ENCODE results near the gene SLC9A9. TPM values are rescaled to one million over a fixed set of nuclear protein-coding genes. Genes with fewer than 3 reads are reported as not detected.

SLC9A9 gene
- total RNA-seq, 2 experiments from 2014 or later, result 12.2 TPM

- no peak overlapping the region for H3K27ac Mint-ChIP-seq
- no peak for TF ChIP-seq CTCF (IDR thresholded peaks at IDR 0.05)
- H3K4me3 Mint-ChIP-seq, result no peak overlapping the region
- Histone ChIP-seq H3K9me3 (ENCODE audit: control insufficient read depth in 1 of 2, insufficient read depth in 1 of 2, low read length in 2 of 2) (no peaks in the 10 kb centered on the region), H3K27ac (ENCODE audit: low read depth in 1 of 2, low read length in 2 of 2) (no peak overlapping the region), H3K4me3 (ENCODE audit: low read length) (no peak overlapping the region), H3K36me3 (ENCODE audit: insufficient read depth, low read length) (peaks cover 24% of the 10 kb centered on the region), H3K4me1 (ENCODE audit: insufficient read depth, low read length) (no peaks in the 10 kb centered on the region), H3K27me3 (ENCODE audit: control insufficient read depth in 1 of 2, insufficient read depth in 2 of 2, low read length in 2 of 2) (no peaks in the 10 kb centered on the region)
- ChIA-PET CTCF (no interaction called here), POLR2A (no interaction called here)
- H3K36me3 Mint-ChIP-seq (ENCODE audit: low read depth), result peaks cover 43% of the 10 kb centered on the region
- no peak for DNase-seq
- ATAC-seq (ENCODE audit: poor library complexity), result no peak
- H3K9me3 Mint-ChIP-seq, result no peaks in the 10 kb centered on the region
- H3K27me3 Mint-ChIP-seq, result no peaks in the 10 kb centered on the region
- H3K4me1 Mint-ChIP-seq (ENCODE audit: low read depth), result no peaks in the 10 kb centered on the region
- intact Hi-C loops (cut with DNase I, micrococcal nuclease), result no loop called here
Observed at GRCh38 chr3:143654906-143655305, 193.4 kb downstream of the SLC9A9 start.

- no peaks in the 10 kb centered on the region for H3K9me3 ChIP-seq (ENCODE audit: control insufficient read depth in 1 of 2, insufficient read depth in 1 of 2, low read length in 2 of 2)
- ATAC-seq (ENCODE audit: poor library complexity) (no peak), DNase-seq (no peak)
- Mint-ChIP-seq H3K27me3 (no peaks in the 10 kb centered on the region), H3K4me1 (ENCODE audit: low read depth) (no peaks in the 10 kb centered on the region), H3K9me3 (no peaks in the 10 kb centered on the region), H3K4me3 (no peak overlapping the region), H3K36me3 (ENCODE audit: low read depth) (peaks cover 45% of the 10 kb centered on the region), H3K27ac (no peak overlapping the region)
- no peak overlapping the region for H3K27ac ChIP-seq (ENCODE audit: low read depth in 1 of 2, low read length in 2 of 2)
- ChIA-PET CTCF (no interaction called here), POLR2A (no interaction called here)
- peaks cover 25% of the 10 kb centered on the region for H3K36me3 ChIP-seq (ENCODE audit: insufficient read depth, low read length)
- H3K27me3 ChIP-seq (ENCODE audit: control insufficient read depth in 1 of 2, insufficient read depth in 2 of 2, low read length in 2 of 2), result no peaks in the 10 kb centered on the region
- no peak overlapping the region for H3K4me3 ChIP-seq (ENCODE audit: low read length)
- intact Hi-C loops (cut with DNase I, micrococcal nuclease), result no loop called here
- H3K4me1 ChIP-seq (ENCODE audit: insufficient read depth, low read length), result no peaks in the 10 kb centered on the region
- no peak for TF ChIP-seq CTCF (IDR thresholded peaks at IDR 0.05)
Observed at GRCh38 chr3:143653935-143654334, 194.3 kb downstream of the SLC9A9 start.

- no peak for DNase-seq
- Histone ChIP-seq H3K36me3 (ENCODE audit: insufficient read depth, low read length) (peaks cover 25% of the 10 kb centered on the region), H3K27me3 (ENCODE audit: control insufficient read depth in 1 of 2, insufficient read depth in 2 of 2, low read length in 2 of 2) (no peaks in the 10 kb centered on the region), H3K9me3 (ENCODE audit: control insufficient read depth in 1 of 2, insufficient read depth in 1 of 2, low read length in 2 of 2) (no peaks in the 10 kb centered on the region), H3K27ac (ENCODE audit: low read depth in 1 of 2, low read length in 2 of 2) (no peak overlapping the region), H3K4me1 (ENCODE audit: insufficient read depth, low read length) (no peaks in the 10 kb centered on the region), H3K4me3 (ENCODE audit: low read length) (no peak overlapping the region)
- no peak for ATAC-seq (ENCODE audit: poor library complexity)
- H3K27me3 Mint-ChIP-seq, result no peaks in the 10 kb centered on the region
- peaks cover 45% of the 10 kb centered on the region for H3K36me3 Mint-ChIP-seq (ENCODE audit: low read depth)
- CTCF ChIA-PET, result no interaction called here
- TF ChIP-seq CTCF (IDR thresholded peaks at IDR 0.05), result no peak
- intact Hi-C loops (cut with DNase I, micrococcal nuclease), result no loop called here
- H3K9me3 Mint-ChIP-seq, result no peaks in the 10 kb centered on the region
- H3K27ac Mint-ChIP-seq, result no peak overlapping the region
- H3K4me1 Mint-ChIP-seq (ENCODE audit: low read depth), result no peaks in the 10 kb centered on the region
- POLR2A ChIA-PET, result no interaction called here
- no peak overlapping the region for H3K4me3 Mint-ChIP-seq
Observed at GRCh38 chr3:143653493-143653892, 194.8 kb downstream of the SLC9A9 start.

All from CD4-positive, alpha-beta T cell (primary cell).